Activated CD4-positive, alpha-beta T cell treated with anti-CD3 and anti-CD28 coated beads, Interleukin-2, Interleukin-4, amounts not matched to agents 100 ng/mL and 50 ng/mL, durations not matched to agents 16 hours and 8 hours (primary cell): ENCODE measurements around the gene LPP.
"Not testable (repeated sequence)": the region's sequence is repeated elsewhere in the genome, so short reads cannot be mapped to it uniquely, and the experiment has no call there.

Experiments
- DNase-seq: peaks from one replicate; pipeline ENCODE4 v3.0.0-alpha.2; 2020; ENCODE audit warnings: low spot score

LPP gene

DNA sequence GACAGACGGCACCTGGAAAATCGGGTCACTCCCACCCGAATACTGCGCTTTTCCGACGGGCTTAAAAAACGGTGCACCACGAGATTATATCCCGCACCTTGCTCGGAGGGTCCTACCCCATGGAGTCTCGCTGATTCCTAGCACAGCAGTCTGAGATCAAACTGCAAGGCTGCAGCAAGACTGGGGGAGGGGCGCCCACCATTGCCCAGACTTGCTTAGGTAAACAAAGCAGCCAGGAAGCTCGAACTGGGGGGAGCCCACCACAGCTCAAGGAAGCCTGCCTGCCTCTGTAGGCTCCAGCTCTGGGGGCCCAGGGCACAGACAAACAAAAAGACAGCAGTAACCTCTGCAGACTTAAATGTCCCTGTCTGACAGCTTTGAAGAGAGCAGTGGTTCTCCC, 482.3 kb downstream of the LPP start:
- DNase-seq, result not testable (repeated sequence)

DNA sequence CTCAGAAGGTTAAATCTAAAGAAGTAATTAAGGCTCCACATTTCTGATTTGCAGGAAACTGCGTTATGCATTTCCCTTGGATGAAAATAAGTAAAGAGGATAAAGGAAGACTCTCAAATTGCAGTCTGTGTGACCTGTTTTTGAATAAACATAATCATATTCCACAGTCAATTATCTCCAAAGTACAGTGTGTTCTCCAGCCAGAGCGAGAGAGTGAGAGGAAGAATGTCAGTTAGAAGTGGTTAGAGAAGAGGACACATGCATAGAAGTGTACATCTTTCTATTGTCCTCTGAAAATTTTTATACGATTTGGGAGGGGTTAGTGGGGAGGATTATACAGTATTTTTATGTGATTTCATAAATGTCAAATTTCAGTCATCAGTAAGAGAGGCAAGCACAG, 487.1 kb downstream of the LPP start:
- DNase-seq, result no peak

DNA sequence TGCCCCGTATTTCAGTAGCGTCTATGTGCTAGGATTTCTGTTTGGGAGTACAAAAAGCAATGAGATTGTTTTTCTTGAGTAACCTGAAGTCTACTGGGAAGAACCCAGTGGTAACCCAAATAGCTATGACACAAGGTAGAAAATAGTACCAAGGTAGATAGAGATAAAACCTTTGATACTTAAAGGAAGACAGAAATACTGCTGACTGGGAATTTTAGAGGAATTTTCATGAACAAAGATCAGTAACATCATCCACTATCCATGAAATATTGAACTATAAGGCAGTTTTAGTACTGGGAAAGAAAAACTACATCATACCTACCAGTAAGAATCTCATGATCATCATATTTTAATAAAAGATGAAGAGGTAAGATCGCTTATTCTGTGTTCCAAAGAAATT, 489.8 kb downstream of the LPP start:
- no peak for DNase-seq

DNA sequence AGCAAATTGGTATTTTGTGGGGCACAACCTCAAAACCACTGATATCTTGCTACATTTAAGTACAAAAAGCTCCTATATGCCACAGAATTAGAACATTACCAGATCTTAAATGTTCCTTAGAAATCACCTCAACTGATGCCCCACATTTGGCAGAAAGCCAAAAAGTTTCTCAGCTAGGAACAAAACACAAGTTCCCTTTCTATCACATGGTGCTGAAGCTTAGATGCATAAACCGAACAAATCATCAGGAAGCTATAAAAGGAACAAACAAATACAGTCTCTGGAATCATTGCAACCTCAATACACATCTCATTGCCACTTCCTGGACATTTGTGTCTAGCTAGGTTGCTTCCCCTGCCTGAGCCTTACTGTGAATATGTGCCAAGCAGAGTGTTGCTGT, 492.6 kb downstream of the LPP start:
- DNase-seq, result no peak

DNA sequence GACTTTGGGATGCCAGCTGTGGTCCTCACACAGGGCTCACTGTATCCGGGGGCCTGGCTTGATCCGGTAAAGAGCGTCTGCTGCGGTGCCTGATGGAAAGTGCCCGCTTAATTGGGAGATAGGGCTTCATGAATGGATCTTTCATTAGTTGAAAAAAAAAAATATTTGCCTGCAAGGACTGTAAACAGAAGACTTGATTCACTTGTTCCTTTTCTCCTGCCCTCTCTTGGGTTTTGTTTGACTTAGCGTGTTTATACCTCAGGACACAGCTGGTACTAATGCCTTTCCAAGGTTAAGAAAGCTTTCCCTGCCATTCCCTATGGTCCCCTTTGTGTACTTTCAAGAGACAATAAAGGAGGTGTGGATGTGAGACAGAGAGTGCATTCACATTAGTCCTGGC, 493.3 kb downstream of the LPP start:
- no peak for DNase-seq

DNA sequence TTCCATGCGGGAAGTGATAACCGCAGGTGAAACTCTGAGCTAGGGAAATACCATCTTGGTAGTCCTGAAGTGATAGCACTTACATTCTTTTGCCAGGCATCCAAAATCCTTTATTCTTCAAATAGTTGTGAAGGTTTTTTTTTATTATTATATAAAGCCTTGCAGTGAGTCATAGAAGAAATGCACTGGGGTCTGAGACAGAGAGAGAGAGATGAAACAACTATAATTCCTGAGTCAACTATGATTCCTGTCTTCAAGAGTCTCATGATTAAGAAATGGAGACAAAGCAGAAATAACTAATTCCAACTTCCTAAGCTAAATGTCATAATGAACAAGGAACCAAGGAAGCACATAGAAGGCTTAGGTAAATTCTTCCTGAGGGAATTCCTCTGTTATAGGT, 495.6 kb downstream of the LPP start:
- DNase-seq, result no peak

DNA sequence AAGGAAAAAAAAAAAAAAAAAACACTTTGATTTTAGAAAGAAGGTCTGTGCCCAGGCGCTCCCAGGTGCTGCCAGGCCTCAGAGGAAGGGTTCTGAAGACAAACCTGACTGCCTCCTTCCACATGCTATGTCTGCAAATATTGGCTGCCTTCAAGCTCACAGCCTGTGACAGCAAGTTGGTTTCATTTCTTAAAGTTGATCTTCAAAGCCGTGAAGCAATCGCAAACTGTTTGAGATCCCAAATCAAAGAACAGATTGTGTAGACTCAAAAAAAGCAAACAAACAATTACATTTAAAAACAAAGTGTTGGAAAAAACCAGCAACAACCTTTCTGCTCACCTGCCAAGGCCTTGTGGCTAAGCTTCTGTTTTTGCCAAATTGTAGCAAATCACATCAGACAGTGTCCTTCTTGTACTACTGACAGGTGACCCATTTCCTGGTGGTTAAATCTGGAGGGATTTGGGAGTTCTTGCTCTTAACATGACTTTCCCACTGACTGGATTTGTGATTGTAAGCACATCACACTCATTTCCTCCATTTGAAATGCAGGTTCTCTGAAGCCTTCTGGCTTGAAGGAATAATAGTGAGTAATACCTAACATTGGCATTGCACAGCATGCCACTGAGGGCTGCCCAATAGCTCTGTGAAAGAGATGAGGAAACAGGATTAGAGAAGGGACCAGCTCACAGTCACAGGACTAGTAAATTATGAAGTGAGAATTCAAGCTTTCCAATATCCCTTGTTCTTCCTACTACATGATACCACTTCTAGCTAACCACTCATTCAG, 502.4 kb downstream of the LPP start:
- DNase-seq, result no peak

DNA sequence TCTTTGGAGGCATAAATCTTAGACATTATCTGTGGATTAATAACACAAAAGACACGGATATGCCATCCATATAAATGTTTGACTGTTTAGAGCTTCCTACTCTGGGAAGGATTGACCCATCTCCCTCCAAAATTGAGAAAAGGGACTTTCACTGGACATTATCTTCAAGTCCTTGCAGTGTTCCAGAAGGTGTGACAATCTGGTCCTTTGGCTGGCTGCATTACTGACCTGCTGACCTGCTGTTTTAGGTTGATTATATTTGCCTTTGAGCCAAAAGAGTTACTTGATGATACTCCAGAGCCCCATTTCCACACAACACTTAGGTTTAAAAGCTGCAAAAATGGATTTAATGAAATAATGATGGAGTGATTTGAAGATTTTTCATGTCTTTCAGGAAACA, 504.6 kb downstream of the LPP start:
- no peak for DNase-seq

DNA sequence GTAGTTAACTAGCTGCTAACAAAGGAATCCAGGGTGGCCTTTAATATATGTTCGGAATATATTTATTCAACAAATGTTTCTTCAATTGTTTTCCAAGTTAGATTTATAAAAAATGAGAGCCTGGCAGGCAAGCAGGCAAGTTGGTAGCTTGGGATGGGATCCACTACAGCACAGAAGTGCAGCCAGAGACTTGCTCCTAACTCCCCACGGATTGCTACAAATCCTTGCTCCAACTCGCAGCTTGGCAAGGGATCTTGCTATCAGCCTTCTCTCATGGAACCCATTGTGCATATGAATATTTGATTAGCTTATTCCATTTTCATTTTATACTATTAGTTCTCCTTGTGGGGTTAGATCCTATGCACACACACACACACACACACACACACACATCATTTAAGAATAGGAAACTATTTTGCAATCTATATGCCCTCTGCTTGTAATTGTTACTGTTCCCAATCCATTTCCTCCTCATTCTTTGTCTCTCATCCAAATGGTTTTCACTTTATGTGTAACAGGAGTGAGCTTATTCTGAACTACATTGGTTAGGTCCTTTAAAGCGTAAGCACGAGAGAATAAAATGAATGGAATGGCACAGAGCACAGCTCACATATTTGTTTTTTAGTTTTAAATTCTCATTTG, 505.6 kb downstream of the LPP start:
- DNase-seq, result no peak

DNA sequence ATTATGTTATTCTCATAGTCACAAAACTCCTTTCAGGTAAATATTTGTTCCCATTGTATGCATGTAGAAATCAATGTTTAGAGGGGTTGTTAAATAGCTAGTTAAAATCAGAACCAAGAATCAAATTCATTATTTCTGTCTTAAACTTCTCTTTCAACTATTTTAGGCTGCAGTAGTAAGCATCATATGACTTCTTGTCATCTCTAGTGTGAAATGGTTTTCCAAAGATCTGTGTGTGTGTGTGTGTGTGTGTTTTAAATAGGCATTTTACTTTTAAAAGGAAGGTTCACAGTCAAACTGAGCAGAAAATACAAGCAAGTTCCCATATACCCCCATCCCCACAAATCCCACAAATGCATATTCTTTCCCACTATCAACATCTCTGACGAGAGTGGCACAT, 506.5 kb downstream of the LPP start:
- DNase-seq, result no peak

DNA sequence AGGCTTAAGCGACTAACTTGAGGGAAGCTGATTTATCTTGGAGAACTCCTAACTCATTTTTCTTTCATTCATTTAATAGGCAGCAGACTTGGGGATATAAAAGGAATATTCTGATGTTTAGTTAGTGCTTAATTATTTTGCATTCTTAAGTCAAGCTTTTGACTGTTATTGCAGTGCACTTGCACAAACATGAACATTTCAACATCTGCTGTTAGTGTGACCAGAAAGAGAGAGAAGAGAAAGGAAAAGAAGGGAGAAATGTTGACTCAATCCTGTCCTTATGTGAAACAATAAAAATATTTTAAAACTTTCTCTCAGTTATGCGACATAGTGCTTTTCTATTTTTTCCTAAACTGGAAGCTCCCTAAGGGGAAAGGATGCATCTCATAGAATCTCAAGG, 507.8 kb downstream of the LPP start:
- DNase-seq, result no peak

DNA sequence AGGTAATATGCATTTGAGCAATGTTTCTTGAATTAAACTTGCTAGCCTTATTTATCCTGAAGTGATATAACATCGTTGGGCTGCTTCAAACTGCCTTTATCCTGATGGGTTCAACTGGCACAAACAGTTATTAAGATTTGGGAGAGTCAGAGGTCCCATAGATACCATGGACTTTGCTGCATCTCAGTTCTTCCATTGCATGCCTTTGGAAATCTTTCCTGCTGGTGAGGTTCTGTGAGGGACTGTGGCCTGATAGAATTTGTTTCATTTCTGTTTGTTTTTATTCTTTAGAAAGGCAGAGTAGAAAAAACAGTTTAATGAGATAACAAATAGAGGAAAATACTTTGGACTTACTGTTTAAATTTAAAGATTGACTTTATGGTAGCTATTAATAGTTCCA, 508.3 kb downstream of the LPP start:
- no peak for DNase-seq

DNA sequence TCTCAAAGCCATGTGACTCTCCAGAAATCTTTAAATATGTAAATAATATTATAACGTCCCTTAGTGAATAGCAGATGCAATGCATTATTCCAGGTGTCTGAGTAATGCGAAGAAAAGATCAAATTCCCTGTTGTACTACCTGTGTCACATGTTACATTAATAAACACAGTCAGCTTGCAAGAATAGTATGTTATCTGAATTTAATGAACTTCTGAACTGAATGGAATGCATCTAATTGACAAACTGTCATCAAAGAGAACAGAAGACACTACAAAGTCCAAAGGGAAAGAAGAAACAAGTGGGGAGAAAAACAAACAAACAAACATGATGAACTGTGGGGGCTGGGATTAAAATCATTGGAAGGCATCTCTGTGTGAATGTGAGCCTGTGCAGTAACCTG, 508.8 kb downstream of the LPP start:
- DNase-seq, result no peak

DNA sequence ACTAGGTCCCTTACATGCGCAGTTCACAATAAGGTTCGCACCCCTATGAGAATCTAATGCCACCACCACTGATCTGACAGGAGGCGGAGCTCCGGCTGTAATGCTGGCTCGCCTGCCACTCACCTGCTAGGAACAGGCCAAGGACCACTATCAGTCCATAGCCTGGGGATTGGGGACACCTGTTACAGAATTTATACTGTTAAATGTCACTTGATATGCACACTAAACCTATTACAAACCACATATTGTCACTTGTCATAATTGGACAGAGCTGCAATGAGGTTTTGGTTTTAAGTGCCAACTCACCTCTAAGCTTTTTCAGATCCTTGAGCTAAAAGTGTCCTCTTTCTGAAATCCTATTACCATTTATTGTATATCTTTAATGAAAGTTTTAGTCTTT, 509.9 kb downstream of the LPP start:
- DNase-seq, result no peak

DNA sequence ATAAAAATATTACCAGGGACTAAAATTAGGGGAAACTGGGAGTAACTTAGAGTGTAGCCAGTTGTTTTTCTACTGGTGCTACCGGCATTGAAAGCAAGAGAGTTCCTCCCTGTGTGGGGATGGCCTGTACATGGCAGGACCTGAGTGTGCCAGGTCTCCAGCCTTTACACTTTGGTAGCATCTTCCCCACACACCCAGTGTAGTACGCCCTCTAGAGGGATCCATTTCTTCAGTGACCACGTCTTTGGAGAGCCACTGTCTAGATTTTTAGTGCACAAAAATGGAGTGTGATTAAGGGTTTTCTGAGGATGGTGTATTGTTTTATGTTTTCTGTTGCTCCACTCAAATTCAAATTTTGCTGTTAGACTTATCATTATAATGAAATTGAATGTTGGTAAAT, 510.8 kb downstream of the LPP start:
- no peak for DNase-seq

DNA sequence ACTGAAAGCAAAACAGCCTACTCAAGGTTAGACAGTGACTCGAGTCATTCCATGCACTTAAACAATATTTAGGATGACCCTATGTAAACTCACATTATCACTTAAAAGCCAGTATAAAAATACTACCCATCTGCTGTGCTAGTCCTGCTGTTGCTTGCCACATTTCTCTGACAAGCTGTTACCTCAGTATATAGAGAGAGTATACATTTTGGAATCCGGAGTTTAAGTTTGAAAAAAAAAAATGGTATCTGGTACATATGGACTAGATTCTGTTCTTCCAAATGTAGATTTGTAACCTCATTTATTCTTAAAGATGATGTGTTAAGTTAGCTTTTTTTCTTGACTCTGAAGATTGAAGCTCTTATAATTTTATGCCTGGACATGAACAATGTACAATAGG, 514.0 kb downstream of the LPP start:
- DNase-seq, result no peak

DNA sequence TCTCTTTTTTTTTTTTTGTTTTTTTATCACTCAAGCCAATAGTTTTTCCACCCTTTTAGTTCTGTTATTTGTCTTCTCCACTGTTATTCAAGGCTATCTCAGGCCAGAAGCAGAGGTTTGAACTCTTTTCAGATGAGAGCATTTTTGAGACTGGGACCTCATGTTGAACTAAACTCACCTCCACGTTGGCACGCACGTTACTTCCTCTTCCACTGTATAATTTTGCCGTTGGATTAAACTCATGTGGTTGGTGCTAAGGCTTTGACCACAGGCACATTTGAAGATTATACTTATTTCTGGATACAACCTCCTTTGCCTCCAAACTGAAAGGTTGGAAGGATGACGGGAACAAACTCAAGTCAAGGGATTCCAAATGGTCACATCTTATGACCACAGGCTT, 516.5 kb downstream of the LPP start:
- DNase-seq, result no peak

DNA sequence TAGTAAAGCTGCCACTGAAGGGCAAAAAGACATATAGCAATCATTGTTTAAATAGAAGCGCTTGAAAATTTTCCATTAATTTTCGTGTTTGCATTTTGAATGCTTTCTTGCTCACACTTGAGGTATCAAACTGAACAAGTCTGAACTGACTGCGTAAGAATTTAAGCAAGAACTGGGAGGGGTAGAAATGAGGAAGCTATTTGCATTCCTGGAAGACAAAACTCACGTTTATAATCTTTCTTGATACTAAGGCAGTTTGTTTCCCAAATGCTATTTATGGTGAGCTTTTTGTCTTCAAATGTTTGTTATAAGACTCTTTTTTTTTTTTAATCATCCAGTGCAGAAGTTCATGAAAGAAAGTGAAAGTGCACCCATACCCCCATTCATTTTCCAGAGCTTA, 518.0 kb downstream of the LPP start:
- DNase-seq, result no peak

DNA sequence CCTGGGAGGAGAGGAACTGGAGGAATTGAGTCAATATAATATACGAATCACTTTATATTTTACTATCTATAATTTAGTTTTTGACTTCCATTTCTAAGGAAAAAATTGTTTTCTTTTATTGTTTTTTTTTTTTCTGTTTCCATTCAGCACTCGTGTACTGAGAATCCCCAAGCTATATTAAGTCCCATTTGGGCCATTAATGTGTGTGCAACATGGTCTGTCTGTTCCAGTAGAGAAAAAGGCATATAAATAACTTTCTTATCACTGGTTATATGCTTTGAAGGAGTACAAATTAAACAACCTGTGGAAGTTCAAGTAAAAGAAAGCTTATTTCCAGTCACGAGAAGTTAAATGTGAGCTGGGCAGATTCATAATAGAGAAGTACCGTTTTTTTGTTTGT, 518.9 kb downstream of the LPP start:
- DNase-seq, result no peak

DNA sequence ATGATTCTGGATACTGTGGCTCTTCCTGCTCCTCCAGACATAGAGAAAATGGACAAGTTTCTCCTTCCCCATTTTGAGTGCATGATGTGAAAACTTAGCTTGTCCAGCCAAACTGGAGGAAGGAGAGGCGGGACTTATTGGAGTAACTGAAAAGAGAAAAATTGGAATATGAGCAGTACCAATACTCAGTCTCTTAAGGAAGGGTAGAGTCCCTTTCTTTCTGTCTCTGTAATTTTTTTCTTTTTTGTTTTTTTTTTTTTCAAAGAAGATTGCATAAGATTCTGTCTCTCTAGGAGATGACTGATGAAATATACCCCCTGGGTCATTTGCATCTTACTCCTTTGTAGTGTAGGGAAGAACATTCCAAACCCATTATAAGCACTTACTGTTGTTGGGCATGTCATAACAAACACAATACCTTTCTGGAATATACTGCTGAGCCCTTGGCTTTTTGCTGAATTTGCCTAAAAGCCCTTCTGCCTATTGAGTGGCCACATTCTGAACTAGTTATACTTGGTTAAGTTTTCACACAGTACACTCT, 519.8 kb downstream of the LPP start:
- DNase-seq, result no peak

DNA sequence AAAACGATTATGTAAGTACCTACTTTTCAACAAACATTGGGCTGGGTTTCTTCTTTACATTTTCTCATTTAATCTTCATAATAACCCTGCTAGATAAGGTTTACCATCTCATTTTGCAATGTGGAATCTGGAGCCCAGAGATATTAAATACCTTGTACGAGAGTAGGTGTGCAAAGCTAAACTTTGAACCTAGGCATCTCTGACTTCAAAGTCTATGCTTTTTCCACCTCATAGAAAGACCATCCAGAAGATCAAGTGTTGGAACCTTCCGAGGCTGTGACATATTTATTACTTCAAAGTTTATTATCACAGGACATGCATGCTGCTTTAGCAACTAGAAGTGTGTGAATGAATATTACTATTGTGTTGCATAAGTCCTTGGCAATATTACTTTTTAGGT, 520.6 kb downstream of the LPP start:
- no peak for DNase-seq

DNA sequence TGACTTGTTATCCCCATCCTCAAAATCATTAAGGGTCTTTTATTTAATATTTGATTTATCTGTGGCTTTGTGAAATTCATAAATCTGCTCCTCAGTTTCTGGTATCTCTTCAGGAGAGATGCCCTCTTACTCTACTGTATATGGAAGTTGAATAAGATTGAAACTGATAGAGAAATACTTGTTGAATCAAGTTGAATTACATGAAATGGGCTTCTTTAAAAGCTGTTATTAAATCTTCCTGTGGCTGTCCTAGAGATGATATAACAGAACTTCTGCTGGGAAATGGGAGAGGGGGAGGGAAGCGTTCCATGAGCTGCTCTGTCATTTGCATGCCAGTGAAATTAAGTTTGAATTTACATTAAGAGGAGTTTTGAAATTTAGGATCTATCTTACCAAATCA, 523.4 kb downstream of the LPP start:
- no peak for DNase-seq

DNA sequence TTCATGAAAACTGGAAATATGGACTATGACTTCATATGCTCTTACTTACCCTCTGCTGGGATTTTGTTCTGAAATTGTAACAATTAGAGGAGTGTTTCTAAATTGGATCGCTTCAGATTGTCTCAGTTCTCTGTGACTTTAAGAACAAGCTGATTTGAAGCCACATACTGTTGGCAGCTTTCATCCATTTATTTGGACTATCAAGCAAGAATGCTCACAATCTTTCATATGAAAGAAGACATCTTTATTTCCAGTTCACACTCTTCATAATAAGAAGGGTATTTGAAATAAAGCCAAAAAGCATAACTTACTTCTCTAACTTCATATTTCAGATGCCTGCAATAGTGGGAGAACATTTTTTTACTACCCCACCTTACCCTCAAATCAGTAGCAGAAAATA, 526.2 kb downstream of the LPP start:
- DNase-seq, result no peak

DNA sequence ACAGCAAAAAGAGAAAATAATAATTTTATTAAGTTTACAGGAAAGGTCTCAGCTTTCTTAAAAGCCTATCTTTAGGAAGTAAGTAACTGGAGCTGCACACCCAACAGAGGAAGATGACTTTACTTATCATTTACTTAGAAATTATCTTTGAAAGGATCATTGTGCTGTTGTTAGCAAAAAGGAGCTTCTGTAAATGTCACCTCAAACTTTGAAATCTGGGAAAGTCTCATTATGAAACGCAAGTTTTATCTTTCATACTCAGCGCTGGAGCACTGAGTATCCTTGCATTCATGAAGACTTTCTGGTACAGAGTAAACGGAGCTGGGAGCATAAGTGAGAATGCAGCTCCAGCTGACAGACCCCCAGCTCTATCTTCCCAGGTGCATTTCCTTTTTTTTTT, 526.6 kb downstream of the LPP start:
- DNase-seq, result no peak
